Lower leg skin (tissue), 3 donors: Measurements from ENCODE around the gene BTN3A1.

Source experiments
- POLR2A ChIP-seq, 2 donors: fragments of 450-650 bp; IDR thresholded peaks; one replicate each; pipeline ENCODE4 v1.6.1; 2016 to 2017; ENCODE audit warnings: antibody characterized with exemption in 2 of 2, mild to moderate bottlenecking in 1 of 2, moderate library complexity in 1 of 2
- TF ChIP-seq, protein P1 (sequence below), 3 donors: fragments of 450-650 bp; IDR thresholded peaks; one replicate each; pipeline ENCODE4 v1.5.1; 2016; ENCODE audit warnings: antibody characterized with exemption in 3 of 3, mild to moderate bottlenecking in 3 of 3, moderate library complexity in 2 of 3

- TF ChIP-seq, protein P1, sequence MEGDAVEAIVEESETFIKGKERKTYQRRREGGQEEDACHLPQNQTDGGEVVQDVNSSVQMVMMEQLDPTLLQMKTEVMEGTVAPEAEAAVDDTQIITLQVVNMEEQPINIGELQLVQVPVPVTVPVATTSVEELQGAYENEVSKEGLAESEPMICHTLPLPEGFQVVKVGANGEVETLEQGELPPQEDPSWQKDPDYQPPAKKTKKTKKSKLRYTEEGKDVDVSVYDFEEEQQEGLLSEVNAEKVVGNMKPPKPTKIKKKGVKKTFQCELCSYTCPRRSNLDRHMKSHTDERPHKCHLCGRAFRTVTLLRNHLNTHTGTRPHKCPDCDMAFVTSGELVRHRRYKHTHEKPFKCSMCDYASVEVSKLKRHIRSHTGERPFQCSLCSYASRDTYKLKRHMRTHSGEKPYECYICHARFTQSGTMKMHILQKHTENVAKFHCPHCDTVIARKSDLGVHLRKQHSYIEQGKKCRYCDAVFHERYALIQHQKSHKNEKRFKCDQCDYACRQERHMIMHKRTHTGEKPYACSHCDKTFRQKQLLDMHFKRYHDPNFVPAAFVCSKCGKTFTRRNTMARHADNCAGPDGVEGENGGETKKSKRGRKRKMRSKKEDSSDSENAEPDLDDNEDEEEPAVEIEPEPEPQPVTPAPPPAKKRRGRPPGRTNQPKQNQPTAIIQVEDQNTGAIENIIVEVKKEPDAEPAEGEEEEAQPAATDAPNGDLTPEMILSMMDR (IDR thresholded peaks at IDR 0.05), result no peak
- no peak for TF ChIP-seq POLR2A (IDR thresholded peaks at IDR 0.05)
Measured at GRCh38 chr6:26359765-26360164, 42.3 kb upstream of the BTN3A1 start.
